ENCODE results near the gene NFS1.

- TF ChIP-seq CTCF (IDR thresholded peaks at IDR 0.05) (no peak), EP300 (IDR thresholded peaks at IDR 0.05) (no peak)
Measured at GRCh38 chr20:35643045-35643444, 56.1 kb downstream of the NFS1 start.

All from esophagus muscularis mucosa (tissue), 3 donors.